ENCODE measurements around the gene RASL11A. TPM values are rescaled to one million over a fixed set of nuclear protein-coding genes. Genes with fewer than 3 reads are reported as not detected.
"Not testable (repeated sequence)": the region's sequence is repeated elsewhere in the genome, so short reads cannot be mapped to it uniquely, and the experiment has no call there.

RASL11A gene
- 10 to 100 TPM in 4 of 9 donors, 1 to 10 TPM in 5; 3.4 to 28.4 (median 6.8) TPM for total RNA-seq
- 10 to 100 TPM in 1 of 3 donors, 1 to 10 TPM in 2; 8.9 to 10.3 (median 9.6) TPM for polyA plus RNA-seq
- long read RNA-seq, donor 1 = 0 reads
- long read RNA-seq, donor 2 = 0 reads
- long read RNA-seq, donor 3 = 0 reads
- long read RNA-seq, donor 4 = 0 reads
- long read RNA-seq, donor 5, partial matches to known transcripts = 0 of 3 reads
- long read RNA-seq, donor 5, other reads (novel, unspliced or antisense) = 0 of 3 reads
- long read RNA-seq, donor 6, partial matches to known transcripts = 1 of 1 reads
- long read RNA-seq, donor 6, other reads (novel, unspliced or antisense) = 0 of 1 reads
- long read RNA-seq, donor 7 = 0 reads
- long read RNA-seq, donor 8, partial matches to known transcripts = 0 of 2 reads
- long read RNA-seq, donor 8, other reads (novel, unspliced or antisense) = 0 of 2 reads
- long read RNA-seq, donor 9 = 0 reads
- long read RNA-seq, donor 10, partial matches to known transcripts = 0 of 1 reads
- long read RNA-seq, donor 10, other reads (novel, unspliced or antisense) = 0 of 1 reads

- intact Hi-C loops (cut with DNase I) = loop anchor here (10.0 kb wide), 1 partner anchor 286 kb away; no protein-coding TSS in a partner anchor
- peak; percentile 79 to 93 (median 86) for DNase-seq
- Histone ChIP-seq H3K27ac (peak within 1 kb of the TSS in 4 of 5 donors; percentile 75 to 91 (median 84)), H3K9me3 (replicated peaks in 1 of 3) (no peaks in the 10 kb centered on the region), H3K4me1 (replicated peaks in 1 of 2) (peaks cover 7 to 16% of the 10 kb centered on the region in 2 donors), H3K4me3 (peak within 1 kb of the TSS; percentile 35 to 91 (median 50)), H3K36me3 (replicated peaks in 1 of 2) (no peaks in the 10 kb centered on the region), H3K27me3 (no peaks in the 10 kb centered on the region)
- WGBS, 4 donors = 1 to 6% (median 1%) methylated on average over 5 to 99 of the region's 99 CpGs
- TF ChIP-seq POLR2A (IDR thresholded peaks at IDR 0.05) (peak; percentile 88 to 93), CTCF (IDR thresholded peaks at IDR 0.05) (peak; percentile 65 to 97 (median 81))
Observed at GRCh38 chr13:27270594-27271520, at the start of gene RASL11A. Gene RASL11A (plus strand): TSS chr13:27270830. CDS start chr13:27270945, 115 bp downstream.

GRCh38 chr13:27222100-27222499, 48.5 kb upstream of the RASL11A start:
- 58 to 67% (median 63%) methylated on average over 2 of the region's 2 CpGs for WGBS, 4 donors
- DNase-seq; H3K9me3 ChIP-seq (replicated peaks in 1 of 3); intact Hi-C loops (cut with DNase I); H3K36me3 ChIP-seq (replicated peaks in 1 of 2); H3K4me3 ChIP-seq; H3K27ac ChIP-seq; H3K4me1 ChIP-seq (replicated peaks in 1 of 2); H3K27me3 ChIP-seq: not testable (repeated sequence)

- DNase-seq = no peak
- H3K36me3 ChIP-seq (replicated peaks in 1 of 2) = no peaks in the 10 kb centered on the region
- H3K27me3 ChIP-seq = no peaks in the 10 kb centered on the region
- intact Hi-C loops (cut with DNase I) = no loop called here
- whole genome bisulfite sequencing, 4 donors = 76 to 87% (median 79%) methylated on average over 2 of the region's 2 CpGs
- no peak for TF ChIP-seq POLR2A (IDR thresholded peaks at IDR 0.05)
- no peaks in the 10 kb centered on the region for H3K4me1 ChIP-seq (replicated peaks in 1 of 2)
- peaks cover 2 to 5% (median 4%) of the 10 kb centered on the region in 3 donors for H3K9me3 ChIP-seq (replicated peaks in 1 of 3)
- no peak overlapping the region for H3K4me3 ChIP-seq
- no peak overlapping the region for H3K27ac ChIP-seq
Observed at GRCh38 chr13:27226991-27227390, 43.6 kb upstream of the RASL11A start.

- Histone ChIP-seq H3K4me1 (replicated peaks in 1 of 2) (no peaks in the 10 kb centered on the region), H3K9me3 (replicated peaks in 1 of 3) (peaks cover 4 to 6% (median 5%) of the 10 kb centered on the region in 3 donors), H3K27ac (no peak overlapping the region), H3K27me3 (no peaks in the 10 kb centered on the region), H3K4me3 (no peak overlapping the region), H3K36me3 (replicated peaks in 1 of 2) (no peaks in the 10 kb centered on the region)
- intact Hi-C loops (cut with DNase I) = no loop called here
- TF ChIP-seq POLR2A (IDR thresholded peaks at IDR 0.05) = no peak
- TF ChIP-seq CTCF (IDR thresholded peaks at IDR 0.05) = no peak
- DNase-seq = no peak
Observed at GRCh38 chr13:27228131-27228530, 42.5 kb upstream of the RASL11A start.

- intact Hi-C loops (cut with DNase I) = no loop called here
- no peak overlapping the region for H3K4me3 ChIP-seq
- TF ChIP-seq CTCF (IDR thresholded peaks at IDR 0.05) (no peak), POLR2A (IDR thresholded peaks at IDR 0.05) (no peak)
- H3K9me3 ChIP-seq (replicated peaks in 1 of 3) = peaks cover 4 to 6% (median 5%) of the 10 kb centered on the region in 3 donors
- H3K27ac ChIP-seq = no peak overlapping the region
- DNase-seq = no peak
- 91 to 97% (median 95%) methylated on average over 3 of the region's 3 CpGs for WGBS, 4 donors
- no peaks in the 10 kb centered on the region for H3K36me3 ChIP-seq (replicated peaks in 1 of 2)
- H3K4me1 ChIP-seq (replicated peaks in 1 of 2) = no peaks in the 10 kb centered on the region
- no peaks in the 10 kb centered on the region for H3K27me3 ChIP-seq
Observed at GRCh38 chr13:27229642-27230041, 41.0 kb upstream of the RASL11A start.

All from adrenal gland (tissue), 19 donors.